GM21360 (cell line): Measurements from ENCODE around the gene HOATZ.
A peak's percentile ranks its signal among the peaks of the same experiment; 100 is the strongest.

Experiments
- ATAC-seq: cut with Tn5 transposase; IDR thresholded peaks from one replicate; pipeline ENCODE4 v1.9.1; 2021; ENCODE audit warnings: mild to moderate bottlenecking, moderate library complexity; ENCODE audit not compliant: unreplicated experiment

Gene HOATZ

DNA sequence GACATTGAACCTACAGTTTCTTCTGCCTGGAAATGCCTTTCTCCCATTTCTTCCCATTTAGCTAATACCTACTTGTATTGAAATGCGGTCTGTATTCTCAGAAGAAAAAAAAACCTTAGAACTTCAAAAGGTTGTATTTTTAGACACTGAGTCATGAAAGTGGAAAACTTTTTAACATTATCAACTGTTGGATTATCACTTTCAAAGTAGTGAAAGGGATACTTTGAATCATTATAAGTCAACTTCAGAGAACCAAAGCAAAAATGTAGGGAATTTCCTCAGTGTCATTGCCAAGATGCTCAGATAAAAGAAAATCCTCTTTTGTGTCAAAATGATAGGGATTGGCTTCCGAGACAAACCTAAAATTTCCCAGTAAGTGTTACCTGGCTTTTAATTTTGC lies 6.6 kb downstream of the HOATZ start:
- no peak for ATAC-seq

DNA sequence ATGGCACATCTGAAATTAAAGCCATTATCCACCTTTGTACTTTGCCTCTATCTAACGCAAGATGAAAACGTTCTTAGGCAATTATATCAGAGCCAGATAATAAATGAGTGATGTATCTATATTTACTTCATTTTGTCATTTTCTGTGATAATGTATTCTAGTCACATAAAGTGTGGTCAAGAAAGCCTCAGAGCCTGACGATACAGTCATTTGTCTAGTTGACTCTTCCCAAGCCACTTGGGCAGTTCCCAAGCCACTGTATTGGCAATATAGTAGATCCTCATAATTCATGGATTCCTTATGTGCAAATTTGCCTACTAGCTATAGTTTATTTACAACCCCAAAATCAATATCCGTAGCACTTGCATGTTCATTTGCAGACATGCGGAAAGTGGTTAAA lies 7.8 kb downstream of the HOATZ start:
- no peak for ATAC-seq

DNA sequence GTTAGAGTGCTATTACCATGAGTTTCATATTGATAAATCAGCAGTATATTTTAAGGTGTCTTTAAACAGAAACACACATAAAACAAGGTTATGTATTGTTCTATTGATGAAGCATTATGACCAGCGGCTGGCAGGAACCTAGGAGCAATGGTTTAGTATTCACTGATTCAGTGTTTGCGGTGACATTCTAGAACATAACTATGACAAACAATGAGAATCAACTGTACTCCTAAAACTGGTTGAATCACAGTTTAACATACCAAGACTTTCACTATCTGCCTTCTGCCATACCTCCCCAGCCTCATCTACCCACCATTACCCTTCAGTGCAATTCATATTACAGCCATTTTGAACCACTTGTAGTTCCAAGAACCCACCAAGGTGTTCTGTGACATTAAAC lies 8.8 kb downstream of the HOATZ start:
- ATAC-seq = no peak

DNA sequence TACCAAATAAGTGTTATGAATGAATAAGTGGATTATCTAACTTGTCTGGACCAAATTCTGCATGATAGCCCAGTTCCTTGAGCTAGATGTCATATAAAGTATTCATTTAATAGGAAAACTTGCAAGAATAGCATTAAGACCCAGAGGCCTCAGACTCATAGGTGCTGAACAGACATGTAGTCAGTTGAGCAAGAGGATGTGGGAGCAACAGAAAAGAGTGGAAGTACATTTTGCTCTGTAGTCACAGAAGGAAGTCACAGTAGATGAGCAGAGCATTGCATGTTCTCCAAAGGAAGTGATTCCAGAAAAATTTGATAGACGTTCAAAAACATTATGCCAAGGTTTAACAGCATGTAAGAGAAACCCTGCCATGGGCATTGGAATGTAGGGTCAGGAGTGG lies 9.5 kb downstream of the HOATZ start:
- no peak for ATAC-seq

DNA sequence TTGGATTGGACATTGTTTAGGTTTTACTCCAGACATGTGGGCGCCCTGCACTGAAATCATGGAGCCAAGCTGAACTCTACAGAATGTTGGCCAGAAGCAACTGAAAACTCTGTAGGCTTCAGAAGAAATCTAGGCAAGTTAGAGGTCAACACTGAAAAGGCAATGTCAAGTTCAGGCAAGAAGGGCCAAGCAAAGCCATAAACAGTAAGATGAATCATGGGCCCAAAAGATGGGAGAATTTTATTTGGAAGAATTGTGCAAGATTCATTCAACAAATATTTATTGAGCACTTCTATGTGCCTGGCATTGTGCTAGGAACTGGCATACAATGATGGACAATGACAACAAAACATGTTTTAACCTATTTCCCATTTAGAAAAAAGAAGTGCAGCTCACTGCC lies 10.9 kb downstream of the HOATZ start:
- no peak for ATAC-seq

DNA sequence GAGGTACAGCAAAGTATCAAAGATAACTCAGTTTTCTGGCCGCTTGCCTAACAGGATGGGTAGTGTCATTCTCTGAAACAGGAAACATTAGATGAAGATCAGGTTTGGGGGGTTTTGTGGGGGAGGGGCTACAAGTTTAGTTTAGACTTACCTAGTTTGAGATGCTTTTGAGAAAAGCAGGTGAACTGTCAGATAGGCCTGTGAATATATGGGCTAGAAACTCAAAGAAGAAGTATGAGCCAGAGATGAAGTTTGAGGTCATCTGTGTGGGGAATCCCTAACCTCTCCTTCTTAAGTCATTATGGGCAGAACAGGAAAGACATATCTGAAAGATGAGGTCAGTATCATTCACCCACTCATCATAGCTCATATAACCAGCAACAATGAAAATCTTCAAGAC lies 11.9 kb downstream of the HOATZ start:
- no peak for ATAC-seq

DNA sequence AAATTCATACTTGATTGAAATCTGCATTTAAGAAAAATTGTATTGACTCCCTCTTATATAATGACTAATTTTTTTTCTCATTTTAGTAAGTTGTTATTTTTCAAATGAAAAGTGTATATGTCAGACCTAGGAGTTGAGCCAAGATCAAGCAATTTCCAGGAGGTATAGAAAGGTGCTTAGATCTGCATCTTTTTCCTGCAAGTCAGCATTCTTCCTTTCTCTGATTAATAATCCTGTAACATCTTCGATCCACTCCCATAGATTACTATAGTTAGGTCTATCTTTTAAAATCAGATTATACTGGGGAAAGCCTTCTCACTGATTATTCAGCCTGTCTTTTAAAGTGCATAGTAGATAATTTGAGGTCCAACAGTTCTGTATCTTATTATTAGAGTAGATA lies 12.7 kb downstream of the HOATZ start:
- no peak for ATAC-seq

DNA sequence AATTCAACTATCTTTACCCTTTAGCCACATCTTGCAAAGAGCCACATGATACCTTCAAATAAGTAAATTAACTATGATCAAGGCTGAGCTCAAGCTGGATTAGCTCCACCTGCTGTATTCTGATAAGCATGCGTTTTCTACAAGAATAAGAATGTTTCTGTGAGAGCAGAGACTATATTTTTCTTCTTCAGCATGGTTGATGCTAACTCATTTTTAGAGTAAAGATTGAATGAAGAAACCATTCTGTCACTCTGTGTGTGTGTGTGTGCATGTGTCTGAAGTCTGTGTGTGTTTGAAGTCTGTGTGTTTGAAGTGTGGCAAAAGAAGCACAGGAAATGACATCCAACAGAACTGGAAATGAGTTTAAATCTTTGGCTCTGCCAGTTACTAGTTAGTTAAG lies 14.0 kb downstream of the HOATZ start:
- no peak for ATAC-seq

DNA sequence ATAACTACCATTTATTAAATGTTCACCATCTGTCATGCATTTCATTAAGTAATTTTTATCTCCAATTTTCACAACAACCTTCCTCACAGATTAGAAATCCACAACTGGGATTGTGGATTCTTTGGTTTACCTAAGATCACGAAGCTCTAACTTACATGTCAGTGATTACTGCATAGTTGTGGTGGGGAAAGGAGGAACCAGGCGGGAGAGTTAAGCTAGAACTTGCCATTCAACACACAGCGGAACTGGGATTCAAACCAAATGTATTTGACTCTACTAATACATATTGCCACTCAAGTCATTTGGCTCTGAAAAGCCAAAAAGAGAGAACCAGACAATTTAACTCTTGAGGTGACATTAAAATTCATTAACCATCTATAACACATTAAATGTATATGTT lies 15.5 kb downstream of the HOATZ start:
- no peak for ATAC-seq

DNA sequence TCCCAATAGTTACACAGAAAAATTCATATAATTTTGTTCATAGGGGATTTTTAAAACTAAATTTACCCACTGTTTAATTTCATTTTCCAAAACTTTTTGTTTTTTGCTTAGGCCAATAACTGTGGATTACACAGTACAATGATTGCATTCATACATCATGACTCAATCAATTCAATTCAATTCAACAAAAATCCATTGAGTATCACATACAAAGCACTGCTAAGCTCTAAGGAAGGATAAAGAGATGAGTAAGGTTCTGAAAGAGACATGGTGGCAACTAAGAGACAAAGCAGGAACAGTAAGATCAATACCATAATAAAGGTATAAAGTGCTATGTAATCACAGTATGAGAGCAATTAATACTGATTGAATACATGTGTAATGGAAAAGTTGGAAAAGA lies 16.6 kb downstream of the HOATZ start:
- ATAC-seq = no peak

DNA sequence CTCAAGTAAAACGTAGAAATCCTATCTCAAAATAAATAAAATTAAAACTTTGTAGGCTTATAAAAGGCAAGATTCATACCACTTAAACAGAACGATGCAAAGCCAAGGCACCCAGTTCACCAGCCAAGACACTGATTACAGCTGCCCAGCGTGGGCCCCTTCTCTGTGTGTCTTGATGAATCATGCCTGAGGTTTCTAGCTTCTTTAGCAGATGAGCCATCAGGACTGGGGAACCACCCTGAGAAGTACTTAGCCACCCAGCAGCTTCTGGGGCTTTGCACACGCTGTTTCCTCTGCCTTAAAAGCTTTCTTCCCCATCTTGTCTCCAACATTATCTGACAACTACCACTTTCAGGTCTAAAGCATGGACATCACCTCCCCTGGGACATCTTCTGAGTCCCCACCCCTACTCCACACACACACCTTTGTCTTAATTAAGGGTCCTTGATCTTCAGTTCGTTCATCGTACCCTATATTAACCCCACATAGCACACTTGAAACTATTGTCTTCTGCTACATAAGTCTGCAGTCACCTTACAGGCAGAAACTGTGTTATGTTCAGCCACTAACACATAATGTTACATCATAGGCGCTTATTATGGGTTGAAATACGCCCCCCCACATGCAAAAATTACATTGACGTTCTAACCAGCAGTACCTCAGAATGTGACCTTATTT lies 17.2 kb downstream of the HOATZ start:
- ATAC-seq = peak; percentile 79

DNA sequence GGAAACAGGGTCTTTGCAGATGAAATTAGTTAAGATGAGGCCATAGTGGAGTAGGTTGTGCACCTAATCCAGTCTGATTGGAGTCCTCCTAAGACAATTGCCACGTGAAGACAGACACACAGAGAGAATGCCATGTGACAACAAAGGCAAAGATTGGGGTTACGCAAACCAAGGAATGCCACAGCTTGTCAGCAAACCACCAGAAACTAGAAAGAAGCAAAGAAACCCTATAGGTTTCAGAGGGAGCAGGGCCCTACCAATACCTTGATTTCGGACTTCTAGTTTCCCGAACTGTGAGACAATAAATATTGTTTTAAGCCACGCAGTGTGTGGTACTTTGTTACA lies 17.8 kb downstream of the HOATZ start:
- ATAC-seq = no peak

DNA sequence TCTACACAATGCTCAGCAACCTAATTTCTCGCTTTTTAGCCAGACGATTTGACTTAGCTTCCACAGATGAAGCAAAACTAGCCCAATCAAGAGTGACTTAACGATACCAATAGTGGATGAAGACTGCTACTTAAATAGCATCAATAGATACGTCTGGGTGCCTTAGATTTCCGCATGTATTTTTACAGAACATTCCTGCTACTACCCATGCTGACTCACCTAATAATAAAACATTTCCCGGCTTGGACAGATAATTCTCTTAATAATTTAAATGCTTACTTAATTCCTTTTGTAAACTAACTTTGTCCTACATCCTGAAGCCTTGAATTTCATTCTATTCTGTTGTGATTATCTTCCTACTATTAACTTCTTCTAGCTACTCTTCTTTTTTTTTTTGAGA lies 20.7 kb downstream of the HOATZ start:
- ATAC-seq = no peak

DNA sequence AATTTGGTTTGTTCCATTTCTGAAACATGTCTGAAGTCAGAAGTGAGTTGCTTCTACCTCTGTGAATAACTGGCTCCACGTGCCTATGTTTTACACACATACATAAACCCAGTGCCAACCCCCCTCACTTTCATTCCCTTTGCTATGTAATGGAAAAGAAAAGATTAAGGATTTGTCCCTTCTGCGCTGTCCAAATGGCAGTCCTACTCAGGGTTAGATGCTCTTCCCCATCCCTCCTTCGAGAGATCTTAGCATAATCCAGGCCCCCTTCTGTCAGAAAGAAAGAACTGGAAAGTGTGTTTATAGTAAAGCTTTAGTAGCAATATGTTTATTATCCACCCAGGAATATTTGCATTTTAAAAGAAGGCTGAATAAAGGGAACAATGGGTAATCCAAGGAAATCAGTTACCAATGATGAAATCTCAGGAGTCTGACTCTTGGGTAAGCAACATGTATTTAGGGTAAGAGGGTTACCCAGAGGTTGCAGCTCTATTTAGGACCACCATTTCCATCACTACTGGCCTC lies 22.8 kb downstream of the HOATZ start:
- no peak for ATAC-seq

DNA sequence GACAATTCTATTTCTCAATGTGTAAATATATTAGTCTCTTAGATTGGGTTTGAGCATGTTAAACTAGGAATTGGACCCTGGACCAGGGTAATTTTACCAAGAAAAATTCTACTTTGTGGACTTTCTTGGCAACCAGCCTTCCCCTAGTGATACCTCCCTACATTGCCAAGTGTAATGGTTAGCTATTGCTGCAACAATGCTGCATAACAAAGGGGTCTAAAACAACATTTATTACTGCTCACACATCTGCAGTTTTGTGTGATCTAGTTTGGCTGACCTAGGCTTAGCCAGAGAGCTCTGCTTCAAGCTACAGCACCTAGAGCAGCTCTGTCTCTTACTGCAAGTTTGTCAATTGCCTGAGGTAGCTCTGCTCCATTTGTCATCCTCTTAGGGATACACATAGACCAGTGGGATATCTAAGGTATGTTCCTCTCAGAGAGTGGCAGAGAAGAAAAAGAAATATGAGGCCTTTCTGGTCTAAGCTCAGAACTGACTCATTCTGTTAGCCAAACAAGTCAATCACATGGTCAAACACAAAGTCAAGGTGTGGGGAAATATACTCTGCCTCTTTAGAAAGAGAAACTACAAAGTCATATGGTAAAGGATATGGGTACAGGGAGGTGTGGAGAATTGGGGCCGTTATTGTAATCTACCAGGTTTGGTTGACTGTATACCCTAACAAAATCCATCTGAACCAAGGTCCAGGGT lies 24.0 kb downstream of the HOATZ start:
- no peak for ATAC-seq

DNA sequence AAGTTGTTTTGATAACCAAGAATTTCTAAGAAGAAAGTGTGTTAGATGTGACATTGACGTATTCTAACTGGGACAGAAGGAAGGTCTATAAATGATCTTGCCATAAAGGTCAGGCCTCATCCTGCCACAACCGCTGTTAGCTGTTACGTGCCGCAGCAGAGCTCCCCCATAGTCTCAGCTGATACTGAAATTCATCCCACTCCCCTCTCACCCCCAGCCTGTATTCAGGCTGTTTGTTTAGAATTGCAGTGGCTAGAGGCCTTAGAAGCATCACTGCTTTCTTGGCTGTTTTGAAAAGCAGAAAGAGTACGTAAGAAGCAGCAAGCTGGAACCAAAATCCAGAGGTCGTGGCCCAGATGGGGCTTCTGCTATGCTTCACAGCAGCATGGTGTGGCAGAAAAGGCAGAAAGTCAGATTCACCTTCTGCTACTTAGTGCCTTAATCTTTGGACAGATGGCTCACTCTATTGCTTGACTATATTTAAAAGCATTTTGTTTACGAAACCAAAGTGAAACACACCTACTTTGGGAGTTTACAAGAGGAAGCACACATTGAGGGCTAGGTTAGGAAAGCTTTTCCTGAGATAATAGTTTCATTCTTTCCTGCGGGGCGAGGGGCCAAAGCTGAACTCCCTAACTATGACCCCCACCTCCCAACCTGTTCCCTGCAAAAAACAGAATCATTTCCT lies 25.0 kb downstream of the HOATZ start:
- no peak for ATAC-seq

DNA sequence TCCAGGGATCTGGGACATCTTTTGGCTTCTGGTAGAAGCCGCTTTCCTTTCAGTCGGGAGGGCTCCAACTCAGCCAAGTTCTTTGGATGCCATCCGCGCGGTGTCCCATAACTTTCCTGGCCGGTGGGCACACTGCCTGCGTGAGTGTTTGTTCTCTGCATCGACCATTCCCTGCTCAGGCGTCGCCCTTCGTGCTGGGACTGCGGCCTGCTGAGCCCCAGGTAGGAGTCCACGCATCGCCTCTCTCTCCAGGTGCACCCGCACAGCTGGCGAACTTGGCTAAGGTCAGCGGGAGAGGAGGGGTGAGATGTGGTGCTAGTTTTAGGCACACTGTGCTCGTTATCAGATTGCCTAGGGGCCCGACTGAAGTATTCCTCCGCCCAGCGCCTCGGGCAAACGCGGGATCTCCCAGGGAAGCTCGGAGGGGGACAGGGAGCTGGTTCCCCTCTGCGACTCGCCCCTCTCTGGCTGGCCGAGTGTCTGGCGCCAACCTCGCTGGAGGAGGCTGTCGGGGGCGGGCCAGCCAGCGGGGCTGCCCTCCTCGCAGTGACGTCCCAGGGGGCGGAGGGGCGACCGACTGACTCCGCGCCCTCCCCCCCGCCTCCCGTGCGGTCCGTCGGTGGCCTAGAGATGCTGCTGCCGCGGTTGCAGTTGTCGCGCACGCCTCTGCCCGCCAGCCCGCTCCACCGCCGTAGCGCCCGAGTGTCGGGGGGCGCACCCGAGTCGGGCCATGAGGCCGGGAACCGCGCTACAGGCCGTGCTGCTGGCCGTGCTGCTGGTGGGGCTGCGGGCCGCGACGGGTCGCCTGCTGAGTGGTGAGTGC lies 25.7 kb downstream of the HOATZ start, which contains the start of gene LAYN:
TSS of gene LAYN (plus strand) at position 607 of the 823 bp plus-strand sequence. CDS start at position 731, 124 bp downstream.
- no peak for ATAC-seq

DNA sequence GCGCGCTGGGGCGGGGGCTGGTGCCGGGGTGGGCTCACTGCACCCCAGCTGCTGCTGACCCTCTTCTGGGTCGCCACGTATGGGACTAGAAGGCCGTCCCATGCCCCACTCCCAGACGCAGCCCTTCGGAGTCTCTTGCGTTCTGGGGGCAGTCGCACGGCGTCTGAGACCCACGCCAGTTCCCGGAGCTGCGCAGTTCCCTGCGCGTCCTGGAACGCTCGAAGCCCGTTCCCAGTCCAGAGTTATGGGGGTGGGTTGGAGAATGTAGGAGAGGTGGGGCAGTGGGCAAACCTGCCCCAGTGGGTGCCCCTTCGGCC lies 26.3 kb downstream of the HOATZ start:
- ATAC-seq = no peak

DNA sequence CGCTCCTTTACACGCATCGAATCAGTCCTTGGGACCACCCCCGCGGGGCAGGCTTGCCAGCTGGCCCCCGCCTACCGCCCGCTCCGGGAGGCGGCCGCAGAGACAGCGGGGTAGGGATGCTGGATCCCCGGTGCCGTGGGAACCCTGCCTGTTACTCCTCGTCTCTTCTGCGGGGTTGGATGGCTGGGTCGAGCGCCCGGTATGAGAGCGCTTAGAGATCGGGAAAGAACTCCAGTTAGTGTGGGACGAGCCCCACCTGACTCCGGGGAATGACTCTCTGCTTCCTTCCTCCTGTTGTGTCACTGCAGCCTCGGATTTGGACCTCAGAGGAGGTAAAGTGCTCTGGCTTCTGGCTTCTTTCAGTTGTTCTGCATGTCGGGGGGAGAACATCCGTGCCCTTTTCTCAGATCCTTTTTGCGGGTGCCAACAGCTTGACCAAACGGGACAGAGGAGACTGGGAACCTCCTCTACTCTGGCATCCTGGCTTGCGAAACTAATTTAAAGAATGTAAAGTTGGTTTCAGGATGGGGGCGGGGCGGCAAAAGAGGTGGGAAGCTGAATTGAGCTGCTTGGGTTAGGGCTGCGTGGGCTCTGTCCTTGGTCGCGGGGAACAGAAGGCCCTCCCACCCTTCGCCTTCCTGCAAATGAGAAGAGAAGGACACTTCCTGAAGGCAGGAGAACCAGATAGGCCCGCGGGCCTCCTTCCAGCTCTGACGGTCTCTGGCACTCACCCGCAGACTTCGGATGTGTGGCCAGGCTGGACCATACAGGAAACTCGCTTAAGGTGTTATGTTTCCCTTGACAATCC lies 26.9 kb downstream of the HOATZ start:
- ATAC-seq = no peak

DNA sequence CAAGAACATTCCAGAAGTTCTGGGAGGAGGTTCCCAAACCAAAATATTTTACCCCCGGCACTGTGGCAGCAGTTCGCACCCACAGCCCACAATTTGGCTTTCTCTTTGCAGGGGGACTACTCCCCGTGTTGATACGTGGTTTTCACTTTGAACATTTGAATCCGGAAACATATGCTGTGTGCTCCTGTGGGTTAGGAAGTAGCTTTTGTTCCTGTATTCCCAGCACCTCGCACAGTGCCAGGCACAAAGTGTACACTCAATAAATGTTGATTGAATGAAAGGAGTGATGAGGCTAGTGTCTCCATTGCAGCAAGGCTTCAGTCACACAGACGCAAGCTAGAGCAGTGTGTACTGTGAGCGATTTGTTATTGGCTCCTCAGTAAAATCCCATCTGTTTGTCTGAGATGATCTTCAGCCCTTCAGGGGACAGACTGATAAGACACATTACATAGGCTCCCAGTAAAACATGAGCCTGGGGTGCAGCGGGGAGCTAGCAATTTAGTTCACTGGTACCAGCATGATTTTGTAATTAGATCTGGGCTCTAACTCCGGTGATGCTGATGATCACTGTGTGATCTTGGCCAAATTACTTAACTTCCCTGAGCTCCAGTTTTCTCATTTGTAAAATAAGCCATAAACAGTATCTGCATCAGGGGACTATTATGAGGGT lies 28.2 kb downstream of the HOATZ start:
- ATAC-seq = no peak
